Neural cell (in vitro differentiated cells): ENCODE data around the gene TEKT2. TPM values are rescaled to one million over a fixed set of nuclear protein-coding genes. Genes with fewer than 3 reads are reported as not detected.

Source experiments
- H2AFZ ChIP-seq: fragments of 200-600, 300-800 bp; sonication (generic), shearing (Covaris generic); 2 replicates; pipeline ENCODE4 v1.6.0; 2014; ENCODE audit warnings: low read depth, mild to moderate bottlenecking, antibody characterized with exemption, low read length, moderate library complexity
- H3F3A ChIP-seq: fragments of 200-600 bp; shearing (Covaris generic); 2 replicates; pipeline ENCODE4 v1.6.1; 2016; ENCODE audit warnings: mild to moderate bottlenecking, moderate library complexity, mixed read lengths, antibody characterized with exemption, low read length; ENCODE audit not compliant: insufficient read depth, poor library complexity, severe bottlenecking
- H3K27ac ChIP-seq: fragments of 200-600, 300-800 bp; sonication (generic), shearing (Covaris generic); 2 replicates; pipeline ENCODE4 v1.5.1; 2014; ENCODE audit warnings: mild to moderate bottlenecking, low read length, moderate library complexity
- H3K27me3 ChIP-seq: fragments of 300-800, 200-600 bp; sonication (generic), shearing (Covaris generic); 2 replicates; pipeline ENCODE4 v1.6.0; 2014; ENCODE audit warnings: mild to moderate bottlenecking, low read depth, low read length, moderate library complexity; ENCODE audit not compliant: insufficient read depth
- H3K36me3 ChIP-seq: fragments of 300-800, 200-600 bp; sonication (generic), shearing (Covaris generic); 2 replicates; pipeline ENCODE4 v1.5.1; 2014; ENCODE audit warnings: mild to moderate bottlenecking, antibody characterized with exemption, low read length, moderate library complexity; ENCODE audit not compliant: insufficient read depth
- H3K4me2 ChIP-seq: fragments of 300-800, 200-600 bp; sonication (generic), shearing (Covaris generic); 2 replicates; pipeline ENCODE4 v1.6.0; 2014; ENCODE audit warnings: mild to moderate bottlenecking, low read length
- H3K4me3 ChIP-seq: fragments of 300-800, 200-600 bp; sonication (generic), shearing (Covaris generic); 2 replicates; pipeline ENCODE4 v1.5.1; 2014; ENCODE audit warnings: mild to moderate bottlenecking, low read length, moderate library complexity
- H3K79me2 ChIP-seq: fragments of 200-600 bp; shearing (Covaris generic); replicated peaks from 2 replicates; pipeline ENCODE4 v1.6.0; 2014; ENCODE audit warnings: mild to moderate bottlenecking, low read length, moderate library complexity; ENCODE audit not compliant: insufficient read depth
- H3K9ac ChIP-seq: fragments of 300-800, 200-600 bp; sonication (generic), shearing (Covaris generic); 2 replicates; pipeline ENCODE4 v1.6.1; 2016; ENCODE audit warnings: mild to moderate bottlenecking, low read length, mixed read lengths
- H3K9me2 ChIP-seq: fragments of 200-600 bp; shearing (Covaris generic); 2 replicates; pipeline ENCODE4 v1.6.1; 2016; ENCODE audit warnings: mild to moderate bottlenecking, low read length, mixed read lengths; ENCODE audit not compliant: insufficient read depth
- H3K9me3 ChIP-seq: fragments of 200-600, 300-800 bp; sonication (generic), shearing (Covaris generic); 2 replicates; pipeline ENCODE4 v1.6.1; 2016; ENCODE audit warnings: mild to moderate bottlenecking, mixed run types, low read length, moderate library complexity, mixed read lengths
- H4K20me1 ChIP-seq: fragments of 200-600 bp; shearing (Covaris generic); 2 replicates; pipeline ENCODE4 v1.6.1; 2016; ENCODE audit warnings: mild to moderate bottlenecking, mixed run types; ENCODE audit not compliant: insufficient read depth
- EP300 ChIP-seq: fragments of 450-650 bp; conservative IDR thresholded peaks from 2 replicates; pipeline ENCODE4 v1.6.1; 2014; ENCODE audit warnings: antibody characterized with exemption, mild to moderate bottlenecking, moderate library complexity; ENCODE audit not compliant: poor library complexity, severe bottlenecking
- EZH2 ChIP-seq: fragments of 200-600, 300-800 bp; shearing (Covaris generic), sonication (generic); IDR thresholded peaks from 2 replicates; pipeline ENCODE4 v1.6.1; 2014; ENCODE audit warnings: antibody characterized with exemption, low read length, borderline replicate concordance, mild to moderate bottlenecking; ENCODE audit not compliant: insufficient read depth, poor library complexity, severe bottlenecking
- MXI1 ChIP-seq: fragments of 450-650 bp; conservative IDR thresholded peaks from 2 replicates; pipeline ENCODE4 v1.6.1; 2014; ENCODE audit warnings: antibody characterized with exemption, mild to moderate bottlenecking; ENCODE audit not compliant: poor library complexity, severe bottlenecking
- POLR2AphosphoS5 ChIP-seq: IDR thresholded peaks from 2 replicates; pipeline ENCODE4 v1.6.1; 2012
- RAD21 ChIP-seq: fragments of 450-650 bp; conservative IDR thresholded peaks from 2 replicates; pipeline ENCODE4 v1.6.1; 2014; ENCODE audit warnings: antibody characterized with exemption, mild to moderate bottlenecking, moderate library complexity
- REST ChIP-seq: IDR thresholded peaks from 2 replicates; pipeline ENCODE4 v1.6.1; 2012; ENCODE audit warnings: borderline replicate concordance
- SMC3 ChIP-seq: fragments of 450-650 bp; conservative IDR thresholded peaks from 2 replicates; pipeline ENCODE4 v1.6.1; 2014; ENCODE audit warnings: antibody characterized with exemption, mild to moderate bottlenecking, moderate library complexity; ENCODE audit not compliant: poor library complexity
- TAF1 ChIP-seq: IDR thresholded peaks from 2 replicates; pipeline ENCODE4 v1.6.1; 2012; ENCODE audit warnings: low read depth
- polyA plus RNA-seq: library from polyadenylated mRNA; depleted of rRNA; stranded (reverse); fragments of >200 nt; gene quantifications from 2 replicates; pipeline ENCODE4 v1.2.3, GENCODE V29; 2014
- TF ChIP-seq, protein P1 (sequence below): fragments of 450-650 bp; IDR thresholded peaks from 2 replicates; pipeline ENCODE4 v1.5.1; 2014; ENCODE audit warnings: antibody characterized with exemption, mild to moderate bottlenecking, moderate library complexity; ENCODE audit not compliant: poor library complexity, severe bottlenecking

The TEKT2 gene
- polyA plus RNA-seq, 1 donor from 2014 or later = 32.1 TPM

DNA sequence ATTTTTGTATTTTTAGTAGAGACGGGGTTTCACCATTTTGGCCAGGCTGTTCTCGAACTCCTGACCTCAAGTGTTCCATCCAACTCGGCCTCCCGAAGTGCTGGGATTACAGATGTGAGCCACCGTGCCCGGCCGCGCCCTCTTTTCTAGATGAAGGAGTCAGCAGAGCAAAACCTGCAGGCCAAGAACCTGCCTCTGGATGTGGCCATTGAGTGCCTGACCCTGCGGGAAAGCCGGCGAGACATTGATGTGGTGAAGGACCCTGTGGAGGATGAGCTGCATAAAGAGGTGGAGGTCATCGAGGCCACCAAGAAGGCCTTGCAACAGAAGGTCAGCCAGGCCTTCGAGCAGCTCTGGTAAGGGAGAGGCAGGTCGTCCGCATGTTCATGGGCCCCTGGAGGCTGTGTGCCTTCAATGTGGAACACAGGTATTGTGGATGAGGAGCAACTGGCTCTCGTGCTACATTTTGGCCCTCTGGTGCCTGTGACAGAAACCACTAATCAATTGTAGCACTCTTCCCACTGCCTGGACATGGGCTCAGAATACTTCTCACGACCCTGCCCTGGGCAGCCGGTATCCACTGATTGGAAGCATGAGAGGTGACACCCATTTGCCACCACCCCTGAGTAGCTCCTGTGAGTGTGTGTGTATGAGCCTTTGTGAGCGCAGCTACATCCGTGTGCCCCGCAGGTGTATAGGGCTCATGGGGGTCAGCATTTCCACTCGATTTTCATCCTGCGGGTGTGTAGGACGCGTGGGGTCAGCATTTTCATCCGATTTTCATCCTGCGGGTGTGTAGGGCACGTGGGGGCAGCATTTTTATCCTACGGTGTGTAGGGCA is 2.0 kb downstream of the TEKT2 start:
- Histone ChIP-seq H3K36me3 (no peaks in the 10 kb centered on the region), H2AFZ (no peak overlapping the region), H3K79me2 (peaks cover 16% of the 10 kb centered on the region)

GRCh38 chr1:36086529-36087232 is 2.8 kb downstream of the TEKT2 start:
- Histone ChIP-seq H3K9me2 (no peaks in the 10 kb centered on the region), H3K9ac (no peak overlapping the region), H3F3A (no peaks in the 10 kb centered on the region), H3K79me2 (peaks cover 16% of the 10 kb centered on the region), H3K9me3 (no peaks in the 10 kb centered on the region), H4K20me1 (no peaks in the 10 kb centered on the region), H2AFZ (no peak overlapping the region), H3K27ac (no peak overlapping the region), H3K4me3 (no peak overlapping the region), H3K36me3 (no peaks in the 10 kb centered on the region), H3K27me3 (no peaks in the 10 kb centered on the region), H3K4me2 (no peak overlapping the region)
- TF ChIP-seq REST (no peak), EP300 (no peak), RAD21 (no peak)
- TF ChIP-seq, protein P1, sequence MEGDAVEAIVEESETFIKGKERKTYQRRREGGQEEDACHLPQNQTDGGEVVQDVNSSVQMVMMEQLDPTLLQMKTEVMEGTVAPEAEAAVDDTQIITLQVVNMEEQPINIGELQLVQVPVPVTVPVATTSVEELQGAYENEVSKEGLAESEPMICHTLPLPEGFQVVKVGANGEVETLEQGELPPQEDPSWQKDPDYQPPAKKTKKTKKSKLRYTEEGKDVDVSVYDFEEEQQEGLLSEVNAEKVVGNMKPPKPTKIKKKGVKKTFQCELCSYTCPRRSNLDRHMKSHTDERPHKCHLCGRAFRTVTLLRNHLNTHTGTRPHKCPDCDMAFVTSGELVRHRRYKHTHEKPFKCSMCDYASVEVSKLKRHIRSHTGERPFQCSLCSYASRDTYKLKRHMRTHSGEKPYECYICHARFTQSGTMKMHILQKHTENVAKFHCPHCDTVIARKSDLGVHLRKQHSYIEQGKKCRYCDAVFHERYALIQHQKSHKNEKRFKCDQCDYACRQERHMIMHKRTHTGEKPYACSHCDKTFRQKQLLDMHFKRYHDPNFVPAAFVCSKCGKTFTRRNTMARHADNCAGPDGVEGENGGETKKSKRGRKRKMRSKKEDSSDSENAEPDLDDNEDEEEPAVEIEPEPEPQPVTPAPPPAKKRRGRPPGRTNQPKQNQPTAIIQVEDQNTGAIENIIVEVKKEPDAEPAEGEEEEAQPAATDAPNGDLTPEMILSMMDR = no peak

More for the DNA sequence above, 2.0 kb downstream of the TEKT2 start:
- no peak overlapping the region for H3K27ac ChIP-seq
- no peak overlapping the region for H3K9ac ChIP-seq
- H3F3A ChIP-seq = no peaks in the 10 kb centered on the region
- H4K20me1 ChIP-seq = no peaks in the 10 kb centered on the region
- no peak overlapping the region for H3K4me3 ChIP-seq
- H3K27me3 ChIP-seq = no peaks in the 10 kb centered on the region
- TF ChIP-seq MXI1 = no peak
- no peak for TF ChIP-seq EP300
- no peak for TF ChIP-seq TAF1
- no peak for TF ChIP-seq EZH2
- TF ChIP-seq SMC3 = no peak
- TF ChIP-seq, protein P1 = no peak
- no peak for TF ChIP-seq POLR2AphosphoS5
- no peak for TF ChIP-seq REST
- no peaks in the 10 kb centered on the region for H3K9me3 ChIP-seq
- no peaks in the 10 kb centered on the region for H3K9me2 ChIP-seq
- no peak overlapping the region for H3K4me2 ChIP-seq
